Natural killer cell treated with Interleukin-12 subunit alpha and Interleukin-12 subunit beta and Interleukin-15 and Interleukin-18, amount 100 ng/mL, for 72 hours (primary cell): Measurements from ENCODE around the gene GPN2. TPM values are rescaled to one million over a fixed set of nuclear protein-coding genes. Genes with fewer than 3 reads are reported as not detected.
"Not testable (repeated sequence)": the region's sequence is repeated elsewhere in the genome, so short reads cannot be mapped to it uniquely, and the experiment has no call there.

ENCODE experiments used
- ATAC-seq, 2 donors: fragments of 150-1000 bp; cut with Tn5 transposase in 1 of 2; sonication (Bioruptor Pico), chemical (Tn5 transposase) in 1 of 2; 2 replicates each; pipeline ENCODE4 v1.10.0; 2021
- DNase-seq: peaks from one replicate; pipeline ENCODE4 v3.0.0; 2022; ENCODE audit warnings: low spot score
- H3K27ac Mint-ChIP-seq, 2 donors: 1 replicate in 1 of 2; 2 replicates in 1 of 2; pipeline ENCODE4 v1.8.0; 2022; ENCODE audit warnings: mixed read lengths in 2 of 2, mild to moderate bottlenecking in 1 of 2, moderate library complexity in 1 of 2
- H3K27me3 Mint-ChIP-seq, 2 donors: 1 replicate in 1 of 2; 2 replicates in 1 of 2; pipeline ENCODE4 v1.8.0; 2022; ENCODE audit warnings: mixed read lengths in 2 of 2
- H3K36me3 Mint-ChIP-seq: one replicate; pipeline ENCODE4 v1.8.0; 2022; ENCODE audit warnings: mixed read lengths
- H3K4me1 Mint-ChIP-seq, 2 donors: 1 replicate in 1 of 2; 2 replicates in 1 of 2; pipeline ENCODE4 v1.8.0; 2022; ENCODE audit warnings: low read depth in 2 of 2, mixed read lengths in 2 of 2, mild to moderate bottlenecking in 1 of 2
- H3K4me3 Mint-ChIP-seq: one replicate; pipeline ENCODE4 v1.8.0; 2022; ENCODE audit warnings: mixed read lengths
- H3K9me3 Mint-ChIP-seq: 2 replicates; pipeline ENCODE4 v1.8.0; 2022; ENCODE audit warnings: mixed read lengths
- total RNA-seq, 2 donors: library from RNA; stranded (reverse); gene quantifications; one replicate each; pipeline ENCODE4 v1.2.3, GENCODE V29; 2022

The GPN2 gene
- total RNA-seq, 2 donors from 2014 or later = 52.6 to 58.0 TPM

DNA sequence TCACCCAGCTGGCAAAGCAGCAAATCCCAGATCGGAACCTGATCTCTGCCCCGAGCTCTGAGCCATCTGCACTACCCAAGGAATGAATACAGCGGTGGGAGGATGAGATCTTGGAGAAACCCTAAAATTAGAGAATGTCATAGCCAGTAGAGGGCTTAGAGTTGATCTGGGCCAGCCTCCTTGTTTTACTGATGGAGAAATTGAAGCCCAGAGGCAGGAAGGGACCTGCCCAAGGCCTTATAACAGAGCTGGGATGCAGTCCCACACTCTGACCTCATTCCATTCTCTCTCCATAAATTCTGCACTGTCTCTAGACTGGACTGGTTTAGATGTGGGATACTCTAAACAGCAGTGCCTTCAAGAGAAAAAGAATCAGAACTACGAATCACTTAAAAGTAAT lies 31.9 kb downstream of the GPN2 start:
- no peak overlapping the region for H3K27ac Mint-ChIP-seq
- H3K4me1 Mint-ChIP-seq = peaks cover 7 to 10% of the 10 kb centered on the region in 2 donors
- no peaks in the 10 kb centered on the region for H3K27me3 Mint-ChIP-seq
- ATAC-seq (no peak), DNase-seq (no peak)
- H3K9me3 Mint-ChIP-seq = no peaks in the 10 kb centered on the region
- H3K36me3 Mint-ChIP-seq = no peaks in the 10 kb centered on the region
- H3K4me3 Mint-ChIP-seq = no peak overlapping the region

DNA sequence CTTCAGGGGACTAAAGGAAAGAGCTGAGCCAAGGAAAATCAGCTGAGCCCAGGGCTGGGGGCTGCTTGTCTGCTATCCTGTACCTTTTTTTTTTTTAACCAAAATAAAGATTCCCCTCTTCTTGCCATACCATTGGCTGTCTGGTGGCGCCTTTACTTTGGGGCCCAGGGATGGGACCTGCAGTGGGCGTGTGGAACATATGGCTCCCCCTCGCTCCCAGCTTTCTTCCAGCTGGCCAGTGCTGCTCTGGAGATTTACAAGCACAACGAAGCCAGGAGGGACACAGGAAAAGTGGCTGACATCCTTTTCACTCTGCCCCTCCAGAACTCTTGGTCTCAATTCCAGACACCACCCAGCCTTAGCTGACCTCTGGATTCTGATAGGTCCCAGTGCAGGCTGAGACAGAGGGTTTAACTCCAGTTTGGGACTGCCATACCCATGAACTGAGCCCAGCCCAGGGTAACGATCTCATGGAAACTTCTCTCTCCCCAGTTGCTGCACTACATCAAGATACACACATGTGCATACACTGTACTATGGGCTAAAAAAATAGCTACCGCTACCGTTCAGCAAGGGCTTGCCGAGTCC lies 32.5 kb downstream of the GPN2 start:
- ATAC-seq (no peak), DNase-seq (no peak)
- peaks cover 5 to 7% of the 10 kb centered on the region in 2 donors for H3K4me1 Mint-ChIP-seq
- no peaks in the 10 kb centered on the region for H3K36me3 Mint-ChIP-seq
- no peak overlapping the region for H3K27ac Mint-ChIP-seq
- no peaks in the 10 kb centered on the region for H3K9me3 Mint-ChIP-seq
- no peaks in the 10 kb centered on the region for H3K27me3 Mint-ChIP-seq
- H3K4me3 Mint-ChIP-seq = no peak overlapping the region

DNA sequence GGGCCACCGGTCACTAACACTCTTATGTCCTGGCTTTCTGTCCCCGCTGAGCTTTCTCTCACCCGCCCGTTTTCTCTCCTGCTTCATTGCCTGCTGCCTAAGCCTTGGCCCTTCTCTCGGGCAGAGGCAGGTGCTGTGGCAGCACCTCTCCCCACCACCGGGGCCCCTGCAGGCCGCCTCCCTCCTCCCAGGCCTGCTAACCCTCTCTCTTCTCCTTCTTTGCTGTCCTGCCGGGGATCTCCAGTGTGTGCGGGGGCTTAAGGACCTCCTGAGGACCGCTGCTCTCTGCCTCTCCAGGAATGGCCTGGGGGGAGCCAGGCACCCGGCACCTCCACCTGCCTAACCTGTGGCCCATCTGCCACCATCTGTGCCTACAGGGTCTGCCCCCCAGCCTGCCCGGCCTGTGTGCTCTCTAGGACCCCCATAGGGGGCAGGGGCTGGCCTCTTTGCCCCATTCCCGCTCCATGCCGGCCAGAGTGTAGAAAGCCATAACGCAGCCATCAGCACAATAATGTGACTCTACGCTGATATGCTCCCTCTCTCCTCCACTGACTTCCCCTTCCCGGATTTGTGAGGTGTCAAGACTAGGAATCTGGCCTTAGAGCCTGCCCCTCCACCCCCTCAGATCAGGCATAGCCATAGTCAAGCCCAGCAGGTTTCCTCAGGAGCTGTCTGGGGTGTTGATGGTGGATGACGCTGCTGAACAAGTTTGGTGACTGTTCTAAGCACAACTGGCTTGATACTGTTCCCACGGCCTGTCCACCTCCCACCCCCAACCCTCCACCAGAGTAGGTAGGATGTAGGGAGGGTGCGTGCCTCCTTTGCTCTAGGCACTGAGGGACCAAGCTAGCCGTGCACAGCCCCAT lies 33.2 kb downstream of the GPN2 start:
- ATAC-seq (no peak), DNase-seq (no peak)
- peaks cover 7% of the 10 kb centered on the region for H3K36me3 Mint-ChIP-seq
- H3K4me3 Mint-ChIP-seq = no peak overlapping the region
- peaks cover 0 to 2% of the 10 kb centered on the region in 2 donors for H3K4me1 Mint-ChIP-seq
- H3K27ac Mint-ChIP-seq = no peak overlapping the region
- H3K9me3 Mint-ChIP-seq = no peaks in the 10 kb centered on the region
- H3K27me3 Mint-ChIP-seq = no peaks in the 10 kb centered on the region

DNA sequence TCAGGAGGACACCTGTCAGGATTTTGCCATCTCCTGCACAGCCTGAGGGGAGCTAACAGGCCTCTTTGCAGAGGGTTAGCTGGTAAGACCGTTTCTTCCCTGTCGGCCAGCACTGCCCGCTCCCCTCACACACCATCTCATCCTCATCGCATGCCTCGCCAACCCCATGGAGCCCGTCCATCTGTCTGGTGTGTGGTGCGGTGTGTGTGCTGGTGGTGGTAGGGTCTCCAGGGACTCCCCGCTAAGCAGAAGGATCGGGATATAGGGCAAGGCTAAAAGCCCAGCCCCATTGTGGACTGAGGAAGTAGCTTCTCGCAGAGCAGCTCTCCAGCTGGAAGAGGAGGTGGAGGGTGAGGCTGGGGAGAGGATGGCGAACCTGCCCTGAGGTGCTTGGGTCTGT lies 33.9 kb downstream of the GPN2 start:
- no peak for ATAC-seq
- peaks cover 0 to 2% of the 10 kb centered on the region in 2 donors for H3K4me1 Mint-ChIP-seq
- H3K9me3 Mint-ChIP-seq = no peaks in the 10 kb centered on the region
- no peaks in the 10 kb centered on the region for H3K27me3 Mint-ChIP-seq
- peaks cover 11% of the 10 kb centered on the region for H3K36me3 Mint-ChIP-seq
- no peak overlapping the region for H3K27ac Mint-ChIP-seq
- no peak overlapping the region for H3K4me3 Mint-ChIP-seq
- no peak for DNase-seq

DNA sequence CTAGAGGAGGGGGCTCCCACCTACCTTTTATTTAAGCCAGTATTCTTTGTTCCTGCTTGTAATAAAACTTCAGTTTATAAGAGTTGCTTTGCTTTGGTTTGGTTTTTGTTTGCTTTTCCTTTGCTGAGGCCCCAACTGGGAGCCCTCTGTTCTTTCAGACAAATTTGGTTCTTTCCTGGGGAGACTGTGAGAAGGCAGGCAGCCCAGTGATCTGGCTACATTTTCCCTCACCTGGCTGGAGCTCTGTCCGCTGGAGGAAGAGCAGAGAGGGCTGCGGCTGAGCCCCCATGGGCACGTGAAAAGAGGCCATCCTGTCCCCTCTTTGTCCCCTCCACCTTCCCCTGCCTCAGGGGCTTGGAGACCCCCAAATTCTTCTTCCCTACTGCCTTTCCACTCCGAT lies 34.4 kb downstream of the GPN2 start:
- H3K9me3 Mint-ChIP-seq = no peaks in the 10 kb centered on the region
- no peak overlapping the region for H3K27ac Mint-ChIP-seq
- ATAC-seq (no peak), DNase-seq (no peak)
- H3K27me3 Mint-ChIP-seq = no peaks in the 10 kb centered on the region
- peaks cover 11% of the 10 kb centered on the region for H3K36me3 Mint-ChIP-seq
- no peak overlapping the region for H3K4me3 Mint-ChIP-seq
- H3K4me1 Mint-ChIP-seq = peaks cover 0 to 2% of the 10 kb centered on the region in 2 donors

DNA sequence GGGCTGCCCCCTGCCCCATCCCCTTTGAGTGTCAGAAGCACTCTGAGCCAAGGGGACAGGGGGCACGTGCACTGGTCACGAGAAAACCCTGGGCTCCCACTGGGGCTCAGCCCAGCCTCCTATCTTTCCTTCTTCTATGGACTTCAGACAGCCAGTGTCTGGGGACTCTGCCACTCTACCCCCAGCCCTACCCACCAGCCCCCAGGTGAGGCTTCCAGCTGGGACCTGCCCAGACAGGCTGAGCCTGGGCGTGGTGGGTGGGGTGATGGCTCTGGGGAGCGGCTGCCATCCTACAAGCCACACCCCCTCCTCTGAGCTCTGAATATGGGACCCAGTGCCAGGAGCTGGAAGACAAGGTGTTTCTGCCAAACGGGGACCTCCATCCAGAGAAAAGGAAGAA lies 35.2 kb downstream of the GPN2 start:
- Mint-ChIP-seq H3K4me1 (peaks cover 0 to 2% of the 10 kb centered on the region in 2 donors), H3K27ac (no peak overlapping the region), H3K27me3 (no peaks in the 10 kb centered on the region), H3K4me3 (no peak overlapping the region), H3K36me3 (peaks cover 11% of the 10 kb centered on the region), H3K9me3 (no peaks in the 10 kb centered on the region)
- DNase-seq = no peak
- no peak for ATAC-seq

DNA sequence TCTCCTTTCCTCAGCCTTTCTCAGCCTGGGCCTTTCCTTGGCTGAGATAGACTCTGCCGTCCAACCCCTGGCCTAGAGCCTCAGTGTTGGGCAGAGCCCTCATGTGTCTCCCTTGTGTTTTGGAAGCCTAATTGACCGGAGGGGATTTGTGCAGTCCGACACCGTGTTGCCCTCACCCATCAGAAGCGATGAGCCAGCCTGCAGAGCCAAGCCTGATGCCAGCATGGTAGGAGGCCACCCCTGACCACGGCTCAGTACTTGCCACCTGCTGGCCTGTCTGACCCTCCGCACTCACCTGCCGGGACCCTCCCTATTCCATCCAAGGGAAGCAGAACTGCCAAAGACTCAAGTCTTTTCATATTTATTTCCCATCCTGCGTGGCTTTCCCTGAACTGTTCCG lies 36.5 kb downstream of the GPN2 start:
- H3K36me3 Mint-ChIP-seq = peaks cover 11% of the 10 kb centered on the region
- no peak overlapping the region for H3K4me3 Mint-ChIP-seq
- H3K27ac Mint-ChIP-seq = no peak overlapping the region

DNA sequence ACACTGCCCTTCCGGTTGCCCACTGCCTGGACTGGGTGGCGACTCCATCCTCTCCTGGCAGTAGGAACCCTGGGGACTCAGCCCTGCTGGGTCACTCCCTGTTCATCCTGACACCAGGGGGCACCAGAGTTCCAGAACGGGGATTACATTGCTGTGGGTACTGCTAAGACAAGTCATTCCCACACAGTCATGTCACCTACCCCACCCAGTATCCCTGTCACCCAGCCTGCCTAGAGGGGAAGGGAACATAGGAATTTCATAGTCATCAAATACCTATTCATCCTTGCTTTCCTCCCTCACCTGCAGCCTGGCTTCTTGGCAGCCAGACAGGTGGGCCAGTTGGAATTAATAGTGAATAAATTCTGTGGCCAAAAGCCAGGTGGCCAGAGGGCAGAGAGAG lies 36.9 kb downstream of the GPN2 start:
- ATAC-seq = peak; percentile 65 to 75
- H3K4me1 Mint-ChIP-seq = peaks cover 0 to 5% of the 10 kb centered on the region in 2 donors
- DNase-seq = peak; percentile 76
- peaks cover 11% of the 10 kb centered on the region for H3K36me3 Mint-ChIP-seq
- peak overlapping the region; percentile 31 to 35 for H3K27ac Mint-ChIP-seq
- no peaks in the 10 kb centered on the region for H3K9me3 Mint-ChIP-seq
- no peaks in the 10 kb centered on the region for H3K27me3 Mint-ChIP-seq
- H3K4me3 Mint-ChIP-seq = no peak overlapping the region

More for the DNA sequence above, 36.5 kb downstream of the GPN2 start:
- peaks cover 0 to 2% of the 10 kb centered on the region in 2 donors for H3K4me1 Mint-ChIP-seq
- DNase-seq (no peak), ATAC-seq (no peak)
- H3K9me3 Mint-ChIP-seq = no peaks in the 10 kb centered on the region
- H3K27me3 Mint-ChIP-seq = no peaks in the 10 kb centered on the region

DNA sequence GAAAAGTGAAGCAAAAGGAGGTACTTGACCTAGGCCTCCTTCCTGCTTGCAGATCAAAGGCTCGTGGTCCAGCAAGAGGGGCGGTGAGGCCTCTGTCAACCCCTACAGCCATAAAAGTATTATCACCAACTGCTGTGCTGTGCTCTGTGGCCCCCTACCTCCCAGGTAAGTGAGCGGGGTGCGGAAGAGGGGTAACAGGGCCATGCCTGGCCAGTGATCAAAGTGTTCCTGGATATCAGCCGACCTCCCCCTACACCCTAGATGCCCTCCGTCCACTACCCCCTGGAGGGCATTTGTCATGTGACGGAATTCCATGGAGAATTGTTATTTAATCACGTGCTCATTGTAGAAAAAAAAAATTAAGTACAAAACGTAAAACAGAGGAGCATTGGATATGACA lies 37.4 kb downstream of the GPN2 start:
- Mint-ChIP-seq H3K9me3 (no peaks in the 10 kb centered on the region), H3K36me3 (peaks cover 13% of the 10 kb centered on the region), H3K27ac (peak overlapping the region; percentile 31 to 35), H3K4me1 (peaks cover 2 to 5% of the 10 kb centered on the region in 2 donors), H3K4me3 (no peak overlapping the region), H3K27me3 (no peaks in the 10 kb centered on the region)
- no peak for ATAC-seq
- DNase-seq = no peak

DNA sequence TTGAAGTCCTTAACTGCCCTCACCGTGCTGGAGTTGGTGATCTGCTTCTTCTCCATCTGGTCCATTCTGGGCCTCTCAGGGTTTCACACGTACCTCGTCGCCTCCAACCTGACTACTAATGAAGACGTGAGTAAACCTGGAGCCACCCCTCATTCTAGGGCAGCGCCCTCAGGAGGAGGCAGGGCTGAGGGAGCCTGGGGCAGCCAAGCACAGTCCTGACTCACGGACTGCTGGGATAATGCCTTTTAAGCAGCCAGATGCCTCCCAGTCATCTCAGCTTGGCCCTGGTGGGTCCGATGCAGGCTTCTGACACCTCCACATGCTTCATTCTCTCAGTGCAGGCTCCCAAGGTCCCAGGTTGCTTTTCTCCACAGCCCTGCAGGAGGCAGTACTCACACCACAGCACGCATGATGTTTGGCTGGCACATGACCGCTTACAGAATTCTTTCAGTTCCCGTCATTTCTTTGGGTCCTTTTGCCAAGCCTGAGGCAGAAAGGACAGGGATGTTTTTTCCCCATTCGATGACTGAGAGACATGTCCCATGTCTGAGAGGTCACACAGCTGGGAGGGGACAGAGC lies 38.9 kb downstream of the GPN2 start:
- no peak for ATAC-seq
- Mint-ChIP-seq H3K36me3 (peaks cover 18% of the 10 kb centered on the region), H3K9me3 (no peaks in the 10 kb centered on the region), H3K27me3 (no peaks in the 10 kb centered on the region), H3K27ac (peak overlapping the region in 1 of 2 donors; percentile 39), H3K4me3 (no peak overlapping the region), H3K4me1 (peaks cover 4 to 5% of the 10 kb centered on the region in 2 donors)
- DNase-seq = no peak

DNA sequence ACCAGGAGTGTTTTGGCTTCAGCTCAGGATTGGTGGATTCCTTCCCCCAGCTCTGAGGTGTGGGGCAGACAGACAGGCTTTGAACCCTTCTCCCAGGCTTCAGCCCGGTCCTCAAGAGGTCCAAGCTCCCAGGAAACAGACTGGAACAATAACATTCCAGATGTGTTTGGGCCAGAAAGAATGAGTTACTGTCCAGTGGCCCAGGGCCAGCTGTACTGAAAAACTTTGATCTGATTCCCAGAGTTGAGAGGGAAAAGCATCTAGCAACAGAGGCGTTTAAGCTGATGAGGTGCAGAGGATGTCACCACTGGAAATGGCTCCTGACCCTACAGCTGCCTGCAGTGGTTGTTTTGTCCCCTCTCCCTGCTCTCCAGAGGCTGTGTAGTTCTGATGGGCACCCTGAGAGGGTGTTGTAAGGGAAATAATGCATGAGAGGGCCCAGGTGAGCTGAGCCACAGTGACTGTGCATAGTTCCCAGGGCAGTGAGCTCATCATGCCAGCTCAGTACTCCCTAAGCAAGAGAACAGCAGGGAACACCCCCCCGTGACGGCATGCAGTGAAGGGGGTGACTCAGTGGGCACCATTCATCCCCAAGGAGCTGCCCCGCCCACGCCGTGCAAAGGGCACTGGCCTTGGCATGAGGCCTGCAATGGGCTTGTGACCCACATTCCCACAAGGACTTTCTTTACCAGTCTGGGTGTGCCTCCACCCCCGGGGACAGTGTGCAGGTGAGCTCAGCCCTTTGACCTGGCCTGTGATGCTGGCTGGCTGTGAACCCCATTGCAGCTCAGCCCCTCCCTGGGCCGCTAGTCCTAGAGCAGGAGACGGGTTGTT lies 40.9 kb downstream of the GPN2 start:
- no peak overlapping the region for H3K4me3 Mint-ChIP-seq
- no peaks in the 10 kb centered on the region for H3K9me3 Mint-ChIP-seq
- peaks cover 18% of the 10 kb centered on the region for H3K36me3 Mint-ChIP-seq
- no peak for ATAC-seq
- no peaks in the 10 kb centered on the region for H3K27me3 Mint-ChIP-seq
- peaks cover 5 to 7% of the 10 kb centered on the region in 2 donors for H3K4me1 Mint-ChIP-seq
- peak overlapping the region in 1 of 2 donors; percentile 64 for H3K27ac Mint-ChIP-seq
- no peak for DNase-seq

DNA sequence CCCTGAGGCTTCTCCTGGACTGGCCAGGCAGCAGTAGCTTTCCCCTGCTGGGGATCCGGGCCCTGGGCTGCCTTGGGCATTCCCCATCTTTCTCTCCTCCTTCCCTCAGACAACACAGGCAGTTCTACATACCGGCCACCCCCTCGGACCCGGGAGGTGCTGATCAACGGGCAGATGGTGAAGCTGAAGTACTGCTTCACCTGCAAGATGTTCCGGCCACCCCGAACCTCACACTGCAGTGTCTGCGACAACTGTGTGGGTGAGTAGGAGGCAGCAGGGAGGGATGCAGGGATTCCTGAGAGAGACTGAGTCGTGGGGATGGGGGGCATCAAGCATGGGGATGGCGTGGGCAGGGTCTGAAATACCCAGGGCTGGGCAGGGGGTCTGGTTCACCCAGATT lies 41.6 kb downstream of the GPN2 start:
- Mint-ChIP-seq H3K36me3 (peaks cover 18% of the 10 kb centered on the region), H3K27ac (peak overlapping the region in 1 of 2 donors; percentile 64), H3K9me3 (no peaks in the 10 kb centered on the region), H3K4me3 (no peak overlapping the region), H3K4me1 (peaks cover 5 to 8% of the 10 kb centered on the region in 2 donors), H3K27me3 (no peaks in the 10 kb centered on the region)
- ATAC-seq (no peak), DNase-seq (no peak)

DNA sequence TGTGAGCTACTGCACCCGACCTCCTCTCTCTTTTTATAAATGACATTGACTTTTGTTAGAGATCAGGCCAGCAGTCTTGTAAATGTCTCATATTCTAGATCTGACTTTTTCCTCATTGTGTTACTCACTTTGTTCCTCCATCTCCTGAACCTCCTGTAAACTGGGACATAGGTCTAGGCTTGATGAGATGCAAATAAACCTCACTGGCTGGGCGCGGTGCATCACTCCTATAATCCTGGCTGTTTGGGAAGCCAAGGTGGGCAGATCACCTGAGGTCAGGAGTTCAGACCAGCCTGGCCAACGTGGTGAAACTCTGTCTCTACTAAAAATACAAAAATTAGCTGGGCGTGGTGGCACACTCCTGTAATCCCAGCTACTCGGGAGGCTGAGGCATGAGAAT lies 42.3 kb downstream of the GPN2 start:
- H3K4me3 Mint-ChIP-seq, H3K4me1 Mint-ChIP-seq, H3K27me3 Mint-ChIP-seq, DNase-seq, H3K9me3 Mint-ChIP-seq, ATAC-seq: not testable (repeated sequence)
- peaks cover 18% of the 10 kb centered on the region for H3K36me3 Mint-ChIP-seq
- H3K27ac Mint-ChIP-seq = peak overlapping the region; percentile 14 to 46
